RWPE2 (cell line): ENCODE results near the gene TMEM121B.

Experiments used
- ATAC-seq: fragments of 200-7000 bp; cut with Tn5 transposase; 3 replicates; pipeline ENCODE4 v1.9.1; 2021; ENCODE audit warnings: low read depth
- DNase-seq: peaks from one replicate; pipeline ENCODE4 v3.0.0-alpha.2; 2020; ENCODE audit warnings: low spot score
- H3K27ac ChIP-seq: fragments of 450-650 bp; 2 replicates; pipeline ENCODE4 v1.5.1; 2017; ENCODE audit warnings: mild to moderate bottlenecking; ENCODE audit not compliant: poor library complexity, severe bottlenecking
- H3K27me3 ChIP-seq: fragments of 250-450 bp; sonication (Bioruptor Pico); 2 replicates; pipeline ENCODE4 v1.5.1; 2021; ENCODE audit warnings: mild to moderate bottlenecking, moderate library complexity; ENCODE audit not compliant: insufficient read depth, poor library complexity, severe bottlenecking
- H3K36me3 ChIP-seq: fragments of 250-450 bp; sonication (Bioruptor Pico); 2 replicates; pipeline ENCODE4 v1.5.1; 2020; ENCODE audit warnings: low read depth, mild to moderate bottlenecking, moderate library complexity
- H3K4me1 ChIP-seq: fragments of 250-450 bp; sonication (Bioruptor Pico); 2 replicates; pipeline ENCODE4 v1.5.1; 2021; ENCODE audit warnings: mild to moderate bottlenecking, moderate library complexity; ENCODE audit not compliant: insufficient read depth, poor library complexity, severe bottlenecking
- H3K4me3 ChIP-seq: fragments of 250-450 bp; sonication (Bioruptor Pico); 2 replicates; pipeline ENCODE4 v1.5.1; 2021; ENCODE audit warnings: mild to moderate bottlenecking, moderate library complexity; ENCODE audit not compliant: severe bottlenecking
- H3K9me3 ChIP-seq: fragments of 250-450 bp; sonication (Bioruptor Pico); 2 replicates; pipeline ENCODE4 v1.5.1; 2021; ENCODE audit warnings: mild to moderate bottlenecking, moderate library complexity; ENCODE audit not compliant: severe bottlenecking
- TF ChIP-seq, protein P1 (sequence below): fragments of 450-650 bp; IDR thresholded peaks from one replicate; pipeline ENCODE4 v1.5.1; 2017; ENCODE audit warnings: mild to moderate bottlenecking, moderate library complexity; ENCODE audit not compliant: poor library complexity, severe bottlenecking

TMEM121B gene

DNA sequence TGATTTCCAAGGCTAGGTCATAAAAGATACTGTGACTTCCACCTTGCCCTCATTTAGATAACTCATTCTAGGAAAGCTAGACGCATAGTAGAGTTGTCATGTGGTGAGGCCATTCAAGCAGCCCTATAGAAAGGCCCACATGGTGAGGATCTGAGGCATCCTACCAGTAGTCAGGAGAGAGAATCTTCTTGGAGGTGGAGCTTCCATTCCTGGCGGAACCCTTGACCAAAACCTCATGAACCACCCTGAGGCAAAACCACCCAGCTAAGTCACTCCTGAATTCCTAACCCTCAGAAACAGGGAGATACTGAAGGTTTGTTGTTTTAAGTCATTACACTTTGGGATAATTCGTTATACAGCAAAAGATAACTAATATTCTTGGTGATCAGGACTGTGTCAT, 40.8 kb upstream of the TMEM121B start:
- H3K4me3 ChIP-seq: no peak overlapping the region
- H3K36me3 ChIP-seq: peaks cover 8% of the 10 kb centered on the region; the same call in 1 of the 2 replicates
- H3K9me3 ChIP-seq: no peaks in the 10 kb centered on the region
- TF ChIP-seq, protein P1, sequence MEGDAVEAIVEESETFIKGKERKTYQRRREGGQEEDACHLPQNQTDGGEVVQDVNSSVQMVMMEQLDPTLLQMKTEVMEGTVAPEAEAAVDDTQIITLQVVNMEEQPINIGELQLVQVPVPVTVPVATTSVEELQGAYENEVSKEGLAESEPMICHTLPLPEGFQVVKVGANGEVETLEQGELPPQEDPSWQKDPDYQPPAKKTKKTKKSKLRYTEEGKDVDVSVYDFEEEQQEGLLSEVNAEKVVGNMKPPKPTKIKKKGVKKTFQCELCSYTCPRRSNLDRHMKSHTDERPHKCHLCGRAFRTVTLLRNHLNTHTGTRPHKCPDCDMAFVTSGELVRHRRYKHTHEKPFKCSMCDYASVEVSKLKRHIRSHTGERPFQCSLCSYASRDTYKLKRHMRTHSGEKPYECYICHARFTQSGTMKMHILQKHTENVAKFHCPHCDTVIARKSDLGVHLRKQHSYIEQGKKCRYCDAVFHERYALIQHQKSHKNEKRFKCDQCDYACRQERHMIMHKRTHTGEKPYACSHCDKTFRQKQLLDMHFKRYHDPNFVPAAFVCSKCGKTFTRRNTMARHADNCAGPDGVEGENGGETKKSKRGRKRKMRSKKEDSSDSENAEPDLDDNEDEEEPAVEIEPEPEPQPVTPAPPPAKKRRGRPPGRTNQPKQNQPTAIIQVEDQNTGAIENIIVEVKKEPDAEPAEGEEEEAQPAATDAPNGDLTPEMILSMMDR: no peak
- H3K27ac ChIP-seq: no peak overlapping the region
- H3K27me3 ChIP-seq: no peaks in the 10 kb centered on the region
- DNase-seq: no peak
- no peak for ATAC-seq
- H3K4me1 ChIP-seq: peaks cover 9% of the 10 kb centered on the region

DNA sequence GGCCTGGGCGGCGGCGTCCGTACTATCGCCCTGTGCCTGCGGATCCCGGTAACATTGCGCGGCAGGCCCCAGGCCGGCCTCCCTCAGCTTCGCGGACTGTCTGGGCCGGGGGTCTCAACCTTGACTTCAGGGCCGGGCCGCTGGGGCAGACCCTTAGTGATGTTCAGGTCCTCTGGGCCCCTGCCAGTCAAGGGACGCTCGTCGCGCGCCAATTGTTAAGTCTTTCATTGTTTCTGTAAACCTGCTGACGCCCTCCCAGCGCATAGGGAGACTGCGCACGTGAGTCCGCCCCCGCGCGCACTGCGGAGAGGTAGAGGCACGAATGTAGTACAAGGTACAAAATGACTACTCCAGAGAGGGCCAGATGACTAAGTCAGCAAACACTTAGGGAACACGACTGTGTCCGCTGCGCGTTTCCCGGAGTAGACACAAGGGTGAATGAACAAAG, 38.4 kb upstream of the TMEM121B start:
- H3K4me1 ChIP-seq: peaks cover 13% of the 10 kb centered on the region
- peak overlapping the region; percentile 77 for H3K4me3 ChIP-seq

DNA sequence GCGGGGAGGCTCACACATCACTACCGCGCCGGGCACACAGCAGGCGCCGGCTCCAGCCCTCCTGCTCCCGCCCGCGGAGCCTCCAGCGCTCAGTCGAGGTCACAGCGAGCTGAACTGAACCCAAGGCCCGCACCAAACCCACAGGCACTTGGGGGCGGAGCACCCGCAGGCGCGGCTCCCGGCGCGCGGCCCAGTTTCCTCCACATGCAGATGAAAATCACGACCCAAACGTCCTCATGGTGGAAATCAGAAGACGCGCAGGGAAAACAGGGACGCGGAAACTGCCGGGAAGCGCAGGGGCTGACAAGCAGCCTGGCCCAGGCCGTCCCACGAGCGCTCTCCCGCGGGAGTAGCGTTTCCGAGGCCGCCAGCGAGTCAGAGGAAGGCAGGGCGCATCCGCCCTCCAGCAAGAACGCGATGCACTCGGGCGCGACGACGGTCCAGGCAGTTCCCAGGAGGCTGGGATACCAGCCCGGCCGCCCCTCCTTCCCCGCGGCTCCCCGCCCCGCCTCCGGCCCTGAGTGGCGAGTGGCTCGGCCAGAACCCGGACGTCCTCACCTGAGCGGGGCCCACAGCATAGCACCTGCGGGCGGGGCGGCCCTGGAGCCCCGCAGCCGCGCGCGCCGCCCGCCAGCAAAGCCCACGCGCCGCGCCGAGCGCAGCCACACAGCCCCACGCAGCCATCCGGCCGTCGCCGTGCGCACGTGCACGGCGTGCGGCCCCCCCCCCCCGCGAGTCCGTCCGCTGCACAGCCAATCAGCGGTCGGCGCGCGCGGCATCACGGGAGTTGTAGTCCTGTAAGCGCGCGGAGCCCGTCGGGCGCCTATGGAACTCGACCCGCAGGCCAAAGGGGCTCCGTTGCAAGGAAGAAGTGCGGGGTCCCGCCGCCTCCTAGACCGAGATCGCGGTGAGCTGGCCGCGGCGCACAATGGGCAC, 37.7 kb upstream of the TMEM121B start, which contains the start of gene HDHD5:
HDHD5 (minus strand) TSS at position 710 of the 936 bp plus-strand sequence; CDS start at position 684, 26 bp downstream.
- TF ChIP-seq, protein P1: no peak
- Histone ChIP-seq H3K4me1 (peaks cover 13% of the 10 kb centered on the region), H3K27me3 (no peaks in the 10 kb centered on the region), H3K27ac (peak within 1 kb of the TSS; percentile 76), H3K9me3 (no peaks in the 10 kb centered on the region), H3K4me3 (peak within 1 kb of the TSS; percentile 77), H3K36me3 (peaks cover 8% of the 10 kb centered on the region)
- peak; percentile 90 for DNase-seq
- peak; percentile 89 for ATAC-seq

More for the DNA sequence above, 38.4 kb upstream of the TMEM121B start:
- ATAC-seq: peak; percentile 45
- TF ChIP-seq, protein P1: no peak
- Histone ChIP-seq H3K9me3 (no peaks in the 10 kb centered on the region), H3K36me3 (peaks cover 8% of the 10 kb centered on the region), H3K27ac (peak overlapping the region; percentile 76), H3K27me3 (no peaks in the 10 kb centered on the region)
- no peak for DNase-seq

DNA sequence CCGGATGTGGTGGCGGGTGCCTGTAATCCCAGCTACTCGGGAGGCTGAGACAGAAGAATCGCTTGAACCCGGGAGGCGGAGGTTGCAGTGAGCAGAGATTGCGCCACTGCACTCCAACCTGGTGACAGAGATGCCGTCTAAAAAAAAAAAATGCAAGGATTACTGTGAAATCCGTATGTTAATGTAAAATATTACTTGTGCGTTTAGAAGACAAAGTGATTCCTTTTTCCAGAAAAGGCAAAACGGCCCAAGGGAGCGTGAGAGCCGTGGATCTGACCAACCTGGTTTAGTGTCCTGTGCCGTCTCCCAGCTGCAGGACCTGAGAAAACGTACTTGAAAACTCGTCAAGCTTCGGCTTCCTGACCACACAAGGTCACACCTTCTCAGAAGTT, 37.0 kb upstream of the TMEM121B start:
- H3K36me3 ChIP-seq: peaks cover 8% of the 10 kb centered on the region
- H3K4me1 ChIP-seq: peaks cover 13% of the 10 kb centered on the region
- H3K27me3 ChIP-seq: no peaks in the 10 kb centered on the region
- DNase-seq: no peak
- H3K27ac ChIP-seq: peak overlapping the region; percentile 76
- no peak for ATAC-seq
- H3K4me3 ChIP-seq: peak overlapping the region; percentile 77
- no peaks in the 10 kb centered on the region for H3K9me3 ChIP-seq
- TF ChIP-seq, protein P1: no peak
